Naive thymus-derived CD4-positive, alpha-beta T cell (primary cell): Measurements from ENCODE around the gene KLF9. TPM values are rescaled to one million over a fixed set of nuclear protein-coding genes. Genes with fewer than 3 reads are reported as not detected.
A peak's percentile ranks its signal among the peaks of the same experiment; 100 is the strongest.

ENCODE experiments used
- ATAC-seq: fragments of 150-1000 bp; cut with Tn5 transposase; 2 replicates; pipeline ENCODE4 v1.10.0; 2021; ENCODE audit warnings: mild to moderate bottlenecking, moderate library complexity
- CTCF ChIA-PET: fragments of 350-600 bp; sonication (Branson Sonifier 250); formaldehyde crosslinking; loops from one replicate; lab custom pipeline; 2021; ENCODE audit warnings: antibody characterized with exemption; lab: Charles Lee
- POLR2A ChIA-PET: fragments of 350-600 bp; sonication (Branson Sonifier 250); formaldehyde crosslinking; loops from one replicate; lab custom pipeline; 2021; ENCODE audit warnings: antibody characterized with exemption, inconsistent platforms; lab: Charles Lee
- DNase-seq, 9 donors: peaks; one replicate each; pipeline versions ENCODE4 v3.0.0 to v3.0.0-alpha.2; 2020 to 2022; ENCODE audit warnings: mixed read lengths in 1 of 9
- H3K27ac ChIP-seq: one replicate; pipeline ENCODE4 v1.7.0; 2013; ENCODE audit warnings: mild to moderate bottlenecking, low read depth, low read length, moderate library complexity
- H3K27me3 ChIP-seq, 2 donors: one replicate each; pipeline ENCODE4 v1.7.0; 2013; ENCODE audit warnings: low read length in 2 of 2, mild to moderate bottlenecking in 2 of 2, moderate library complexity in 2 of 2; ENCODE audit not compliant: control insufficient read depth in 2 of 2, insufficient read depth in 2 of 2
- H3K36me3 ChIP-seq, 3 experiments: 1 replicate in 2 of 3; 2 replicates in 1 of 3; pipeline ENCODE4 v1.7.0; 2013; ENCODE audit warnings: low read length in 3 of 3, mild to moderate bottlenecking in 3 of 3, moderate library complexity in 1 of 3; ENCODE audit not compliant: insufficient read depth in 3 of 3, control insufficient read depth in 2 of 3
- H3K4me1 ChIP-seq, 2 donors: one replicate each; pipeline ENCODE4 v1.7.0; 2013; ENCODE audit warnings: low read length in 2 of 2, mild to moderate bottlenecking in 2 of 2, moderate library complexity in 1 of 2; ENCODE audit not compliant: control insufficient read depth in 2 of 2, insufficient read depth in 2 of 2
- H3K4me3 ChIP-seq: 2 replicates; pipeline ENCODE4 v1.7.0; 2013; ENCODE audit warnings: mild to moderate bottlenecking, low read length
- H3K9me3 ChIP-seq, 3 experiments: 1 replicate in 2 of 3; 2 replicates in 1 of 3; pipeline ENCODE4 v1.7.0; 2013; ENCODE audit warnings: low read length in 3 of 3; ENCODE audit not compliant: control insufficient read depth in 2 of 3
- H3K27ac Mint-ChIP-seq, 9 donors: one replicate each; pipeline ENCODE4 v1.8.0; 2020 to 2022; ENCODE audit warnings: mixed read lengths in 9 of 9, mild to moderate bottlenecking in 8 of 9, moderate library complexity in 5 of 9, inconsistent platforms in 2 of 9
- H3K27me3 Mint-ChIP-seq, 5 donors: one replicate each; pipeline ENCODE4 v1.8.0; 2021 to 2022; ENCODE audit warnings: mixed read lengths in 5 of 5, mild to moderate bottlenecking in 1 of 5
- H3K36me3 Mint-ChIP-seq, 5 donors: one replicate each; pipeline ENCODE4 v1.8.0; 2020 to 2022; ENCODE audit warnings: mixed read lengths in 5 of 5, mild to moderate bottlenecking in 3 of 5, inconsistent platforms in 1 of 5
- H3K4me1 Mint-ChIP-seq, 7 donors: one replicate each; pipeline ENCODE4 v1.8.0; 2020 to 2022; ENCODE audit warnings: mixed read lengths in 7 of 7, mild to moderate bottlenecking in 3 of 7, inconsistent platforms in 1 of 7
- H3K4me3 Mint-ChIP-seq, 10 donors: one replicate each; pipeline ENCODE4 v1.8.0; 2020 to 2022; ENCODE audit warnings: mild to moderate bottlenecking in 10 of 10, mixed read lengths in 10 of 10, moderate library complexity in 6 of 10, inconsistent platforms in 2 of 10
- H3K9me3 Mint-ChIP-seq, 11 donors: one replicate each; pipeline ENCODE4 v1.8.0; 2020 to 2022; ENCODE audit warnings: mixed read lengths in 11 of 11, mild to moderate bottlenecking in 4 of 11, inconsistent platforms in 1 of 11, moderate library complexity in 1 of 11
- intact Hi-C, 2 donors: fragments of 100-400 bp; cut with micrococcal nuclease; formaldehyde crosslinking; loops; one replicate each; pipeline ENCODE4 v1.15.1; 2023
- polyA plus RNA-seq, 2 donors: library from polyadenylated mRNA; unstranded; fragments of 300-500 nt; fragmentation: Illumina TruSeq; gene quantifications; one replicate each; pipeline ENCODE4 v1.2.3, GENCODE V29; 2021
- total RNA-seq, 6 experiments: library from RNA in 5 of 6; stranded (reverse) in 5 of 6; gene quantifications; 1 replicate in 5 of 6; 2 replicates in 1 of 6; pipeline ENCODE4 v1.2.3 and lab custom pipeline; 2021 to 2026

The KLF9 gene
- total and polyA plus RNA-seq, 7 experiments from 2014 or later: 2.3 to 96.7 (median 23.3) TPM

DNA sequence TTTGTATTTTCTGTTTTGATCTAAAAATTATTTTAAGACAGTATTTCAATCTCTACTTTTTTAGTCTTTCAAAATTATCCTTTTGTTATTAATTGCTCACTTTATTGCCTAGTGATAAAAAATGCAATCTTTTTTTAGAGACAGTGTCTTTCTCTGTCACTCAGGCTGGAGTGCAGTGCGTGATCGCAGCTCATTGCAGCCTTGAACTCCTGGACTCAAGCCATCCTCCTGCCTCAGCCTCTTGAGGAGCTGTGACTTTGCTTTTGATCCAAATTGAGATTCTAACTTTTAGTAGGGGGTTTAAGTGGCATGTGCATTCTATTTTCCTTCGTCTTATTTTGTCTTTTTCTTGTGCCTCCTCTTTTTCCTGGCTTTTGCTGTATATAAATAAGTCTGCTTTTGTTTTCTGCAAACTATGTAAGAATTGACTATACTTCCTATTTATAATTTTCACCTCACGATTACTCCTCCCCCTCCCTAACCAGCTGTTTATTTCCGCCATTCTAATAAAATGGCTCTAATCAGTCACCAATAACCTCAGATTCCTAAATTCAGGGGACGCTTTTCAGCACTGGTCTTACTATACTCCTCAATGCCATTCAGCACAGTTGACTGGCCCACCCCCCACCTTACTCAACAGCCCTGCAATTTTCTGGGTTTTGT is 32.3 kb downstream of the KLF9 start:
- no peak overlapping the region for H3K4me3 ChIP-seq
- H3K4me1 Mint-ChIP-seq: peaks cover 0 to 35% (median 21%) of the 10 kb centered on the region in 7 donors
- H3K9me3 ChIP-seq: no peaks in the 10 kb centered on the region
- H3K4me3 Mint-ChIP-seq: no peak overlapping the region
- H3K4me1 ChIP-seq: peaks cover 0 to 4% of the 10 kb centered on the region in 2 donors
- H3K27me3 Mint-ChIP-seq: no peaks in the 10 kb centered on the region
- H3K36me3 Mint-ChIP-seq: peaks cover 4 to 29% (median 26%) of the 10 kb centered on the region in 5 donors
- ChIA-PET POLR2A (interaction anchor here (0.7 kb wide), 1 partner anchor 23 kb away, joined by 3 read pairs; no protein-coding TSS in a partner anchor), CTCF (no interaction called here)
- no peaks in the 10 kb centered on the region for H3K27me3 ChIP-seq
- no peak overlapping the region for H3K27ac ChIP-seq
- peak overlapping the region in 3 of 9 donors; percentile 3 to 69 (median 5) for H3K27ac Mint-ChIP-seq
- no peak for ATAC-seq
- intact Hi-C loops: no loop called here
- H3K9me3 Mint-ChIP-seq: no peaks in the 10 kb centered on the region
- peaks cover 0 to 14% (median 5%) of the 10 kb centered on the region in 3 experiments for H3K36me3 ChIP-seq
- no peak for DNase-seq

DNA sequence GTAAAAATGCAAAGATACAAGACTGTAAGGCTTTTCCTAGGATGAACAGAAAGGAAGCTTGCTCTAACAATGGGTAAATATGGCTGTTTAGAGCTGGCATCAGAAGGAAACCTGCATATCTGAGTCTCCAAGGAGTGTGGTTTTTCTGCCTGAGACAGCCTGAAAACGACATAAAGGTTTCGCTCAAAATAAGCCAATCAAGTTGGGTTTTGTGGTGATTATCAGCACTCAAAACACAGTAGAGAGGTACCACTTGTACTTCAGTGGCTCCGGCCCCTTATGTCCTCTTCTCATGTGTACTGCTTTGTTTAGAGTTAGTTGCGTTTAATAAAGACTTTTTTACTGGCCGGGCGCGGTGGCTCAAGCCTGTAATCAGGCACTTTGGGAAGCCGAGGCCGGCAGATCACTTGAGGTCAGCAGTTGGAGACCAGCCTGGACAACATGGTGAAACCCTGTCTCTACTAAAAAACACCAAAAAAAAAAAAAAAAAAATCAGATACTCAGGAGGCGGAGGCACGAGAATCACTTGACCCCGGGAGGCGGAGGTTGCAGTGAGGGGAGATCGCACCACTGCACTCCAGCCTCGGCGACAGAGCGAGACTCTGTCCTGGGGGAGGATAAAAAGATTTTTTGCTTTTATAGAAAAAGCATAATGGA is 39.4 kb downstream of the KLF9 start:
- H3K36me3 Mint-ChIP-seq: no peaks in the 10 kb centered on the region
- Histone ChIP-seq H3K4me3 (no peak overlapping the region), H3K27me3 (no peaks in the 10 kb centered on the region), H3K9me3 (no peaks in the 10 kb centered on the region), H3K36me3 (no peaks in the 10 kb centered on the region), H3K4me1 (no peaks in the 10 kb centered on the region), H3K27ac (no peak overlapping the region)
- H3K4me3 Mint-ChIP-seq: no peak overlapping the region
- H3K27ac Mint-ChIP-seq: no peak overlapping the region
- no peaks in the 10 kb centered on the region for H3K4me1 Mint-ChIP-seq
- no peaks in the 10 kb centered on the region for H3K27me3 Mint-ChIP-seq
- POLR2A ChIA-PET: no interaction called here
- ATAC-seq (no peak), DNase-seq (no peak)
- peaks cover 0 to 2% (median 0%) of the 10 kb centered on the region in 11 donors for H3K9me3 Mint-ChIP-seq
- CTCF ChIA-PET: interaction anchor here (1.0 kb wide), 1 partner anchor 227 kb away, joined by 3 read pairs; no protein-coding TSS in a partner anchor
- intact Hi-C loops: no loop called here

DNA sequence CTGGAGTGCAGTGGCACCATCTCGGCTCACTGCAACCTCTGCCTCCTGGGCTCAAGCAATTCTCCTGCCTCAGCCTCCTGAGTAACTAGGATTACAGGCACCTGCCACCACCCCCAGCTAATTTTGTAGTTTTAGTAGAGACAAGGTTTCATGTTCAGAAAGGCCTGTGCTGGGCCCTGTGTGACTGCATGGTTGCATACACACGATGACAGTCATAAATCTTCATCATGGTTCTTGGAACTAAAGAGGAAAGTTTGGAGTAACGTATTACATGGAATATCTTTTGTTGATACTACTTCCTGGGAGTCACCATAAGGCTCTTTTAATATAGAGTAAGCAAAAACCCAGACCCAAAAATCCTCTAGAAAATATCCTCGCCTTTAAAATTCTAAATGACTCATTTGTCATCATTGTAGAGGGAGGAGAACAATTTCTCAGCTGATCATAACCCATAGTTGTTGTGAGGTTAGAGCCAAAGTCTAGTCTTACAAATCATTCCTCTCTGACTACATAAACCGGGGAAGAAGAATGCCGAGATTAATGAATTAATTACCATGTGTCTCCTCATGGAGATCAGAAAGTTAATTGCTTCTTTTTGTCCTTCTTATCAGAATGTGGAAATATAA is 47.0 kb downstream of the KLF9 start:
- DNase-seq (no peak), ATAC-seq (no peak)
- H3K36me3 Mint-ChIP-seq: peaks cover 0 to 7% (median 4%) of the 10 kb centered on the region in 5 donors
- ChIA-PET POLR2A (no interaction called here), CTCF (no interaction called here)
- no peak overlapping the region for H3K4me3 ChIP-seq
- no peaks in the 10 kb centered on the region for H3K9me3 ChIP-seq
- H3K4me1 ChIP-seq: no peaks in the 10 kb centered on the region
- peak overlapping the region in 1 of 9 donors; percentile 42 for H3K27ac Mint-ChIP-seq
- no peak overlapping the region for H3K4me3 Mint-ChIP-seq
- no peaks in the 10 kb centered on the region for H3K27me3 Mint-ChIP-seq
- H3K4me1 Mint-ChIP-seq: no peaks in the 10 kb centered on the region
- H3K27me3 ChIP-seq: no peaks in the 10 kb centered on the region
- no peaks in the 10 kb centered on the region for H3K36me3 ChIP-seq
- H3K9me3 Mint-ChIP-seq: peaks cover 0 to 2% (median 0%) of the 10 kb centered on the region in 11 donors
- intact Hi-C loops: no loop called here
- H3K27ac ChIP-seq: no peak overlapping the region

DNA sequence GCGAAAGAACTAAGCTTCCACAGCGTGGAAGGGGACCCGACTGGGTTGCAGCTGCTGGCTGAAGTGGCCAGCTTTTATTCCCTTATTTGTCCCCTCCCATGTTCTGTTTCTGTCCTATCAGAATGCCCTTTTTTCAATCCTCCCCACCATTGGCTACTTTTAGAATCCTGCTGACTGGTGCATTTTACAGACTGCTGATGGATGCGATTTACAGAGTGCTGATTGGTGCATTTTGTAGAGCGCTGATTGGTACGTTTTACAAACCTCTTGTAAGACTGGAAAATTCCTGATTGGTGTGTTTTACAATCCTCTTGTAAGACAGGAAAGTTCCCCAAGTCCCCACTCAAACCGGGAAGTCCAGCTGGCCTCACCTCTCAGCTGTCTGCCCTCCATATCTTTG is 50.7 kb downstream of the KLF9 start:
- H3K27ac Mint-ChIP-seq: no peak overlapping the region
- no peak overlapping the region for H3K4me3 Mint-ChIP-seq
- Histone ChIP-seq H3K27ac (no peak overlapping the region), H3K27me3 (no peaks in the 10 kb centered on the region), H3K36me3 (no peaks in the 10 kb centered on the region), H3K4me3 (no peak overlapping the region), H3K4me1 (no peaks in the 10 kb centered on the region), H3K9me3 (no peaks in the 10 kb centered on the region)
- peaks cover 0 to 2% (median 0%) of the 10 kb centered on the region in 11 donors for H3K9me3 Mint-ChIP-seq
- no peaks in the 10 kb centered on the region for H3K27me3 Mint-ChIP-seq
- ChIA-PET POLR2A (interaction anchor here (0.6 to 0.9 kb wide), 4 partner anchors 12 to 245 kb away, joined by 3 read pairs; no protein-coding TSS in a partner anchor), CTCF (interaction anchor here (0.7 kb wide), 1 partner anchor 22 kb away, joined by 3 read pairs; no protein-coding TSS in a partner anchor)
- DNase-seq: no peak
- ATAC-seq: no peak
- peaks cover 0 to 9% (median 4%) of the 10 kb centered on the region in 5 donors for H3K36me3 Mint-ChIP-seq
- H3K4me1 Mint-ChIP-seq: no peaks in the 10 kb centered on the region
- intact Hi-C loops: no loop called here

DNA sequence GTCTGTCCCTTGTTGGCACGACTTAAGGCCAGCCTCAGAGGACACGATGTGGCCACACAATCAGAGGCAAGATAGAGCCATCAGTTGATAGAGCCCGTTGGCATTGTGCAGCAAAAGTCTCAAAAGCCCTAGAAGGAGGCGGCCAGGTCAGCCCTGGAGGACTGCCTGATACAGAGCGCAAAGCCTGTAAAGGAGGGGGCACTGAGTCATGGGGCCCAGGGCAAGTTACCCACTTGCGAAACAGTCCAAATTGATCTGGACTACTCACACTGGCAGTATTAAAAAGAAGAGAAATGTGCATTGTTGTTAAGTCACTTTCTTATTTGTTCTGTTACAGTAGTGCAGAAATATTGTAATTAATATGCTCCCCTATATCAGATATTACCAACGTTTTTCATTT is 51.5 kb downstream of the KLF9 start:
- DNase-seq (no peak), ATAC-seq (no peak)
- intact Hi-C loops: no loop called here
- H3K27me3 ChIP-seq: no peaks in the 10 kb centered on the region
- no peaks in the 10 kb centered on the region for H3K4me1 Mint-ChIP-seq
- H3K9me3 ChIP-seq: no peaks in the 10 kb centered on the region
- H3K27ac Mint-ChIP-seq: no peak overlapping the region
- POLR2A ChIA-PET: no interaction called here
- peaks cover 0 to 9% (median 4%) of the 10 kb centered on the region in 5 donors for H3K36me3 Mint-ChIP-seq
- no peaks in the 10 kb centered on the region for H3K27me3 Mint-ChIP-seq
- H3K4me1 ChIP-seq: no peaks in the 10 kb centered on the region
- no peaks in the 10 kb centered on the region for H3K36me3 ChIP-seq
- CTCF ChIA-PET: interaction anchor here (0.5 kb wide), 1 partner anchor 434 kb away, joined by 3 read pairs; no protein-coding TSS in a partner anchor
- no peak overlapping the region for H3K27ac ChIP-seq
- H3K9me3 Mint-ChIP-seq: peaks cover 0 to 2% (median 0%) of the 10 kb centered on the region in 11 donors
- no peak overlapping the region for H3K4me3 Mint-ChIP-seq
- no peak overlapping the region for H3K4me3 ChIP-seq

DNA sequence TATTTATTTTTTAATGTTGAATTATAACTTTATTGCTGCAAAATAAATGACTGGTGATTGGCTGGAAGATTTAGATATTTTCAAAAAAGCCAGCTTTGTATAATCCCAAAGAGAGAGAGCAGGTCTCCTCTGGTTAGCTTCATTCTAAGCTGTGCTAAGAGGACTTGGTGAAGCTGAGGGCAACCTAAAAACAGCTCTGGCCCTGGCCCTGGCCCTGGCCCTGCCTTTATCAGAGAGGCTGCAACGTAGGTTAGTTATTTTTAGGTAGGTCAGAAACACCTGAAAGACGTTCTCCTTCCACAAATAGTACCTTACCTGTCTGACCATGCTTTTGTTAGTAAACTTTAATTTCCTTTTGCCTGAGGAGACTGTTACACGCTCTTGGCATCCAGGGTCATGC is 58.7 kb downstream of the KLF9 start:
- no peaks in the 10 kb centered on the region for H3K9me3 Mint-ChIP-seq
- peaks cover 0 to 9% (median 0%) of the 10 kb centered on the region in 7 donors for H3K4me1 Mint-ChIP-seq
- ATAC-seq: no peak
- H3K27me3 ChIP-seq: no peaks in the 10 kb centered on the region
- ChIA-PET POLR2A (interaction anchor here (1.1 to 1.2 kb wide), 2 partner anchors 56 to 63 kb away, joined by 3 to 10 read pairs; no protein-coding TSS in a partner anchor), CTCF (interaction anchor here (1.3 to 1.8 kb wide), 2 partner anchors 65 to 247 kb away, joined by 3 to 6 read pairs; no protein-coding TSS in a partner anchor)
- H3K9me3 ChIP-seq: no peaks in the 10 kb centered on the region
- no peak overlapping the region for H3K4me3 Mint-ChIP-seq
- H3K36me3 ChIP-seq: peaks cover 0 to 5% (median 0%) of the 10 kb centered on the region in 3 experiments
- DNase-seq: no peak
- peak overlapping the region; percentile 21 for H3K27ac ChIP-seq
- no peaks in the 10 kb centered on the region for H3K4me1 ChIP-seq
- H3K27me3 Mint-ChIP-seq: no peaks in the 10 kb centered on the region
- no peak overlapping the region for H3K4me3 ChIP-seq
- peaks cover 0 to 6% (median 2%) of the 10 kb centered on the region in 5 donors for H3K36me3 Mint-ChIP-seq
- intact Hi-C loops: no loop called here
- peak overlapping the region in 4 of 9 donors; percentile 0 to 86 (median 40) for H3K27ac Mint-ChIP-seq
